Measurements from ENCODE around the gene PKP2. TPM values are rescaled to one million over a fixed set of nuclear protein-coding genes. Genes with fewer than 3 reads are reported as not detected.

Gene PKP2
- total and polyA plus RNA-seq, 2 of the 8 experiments (the other 6 are each of a cell fraction or from before 2014, with no cell fraction given) = 9.6 to 44.8 TPM

DNA sequence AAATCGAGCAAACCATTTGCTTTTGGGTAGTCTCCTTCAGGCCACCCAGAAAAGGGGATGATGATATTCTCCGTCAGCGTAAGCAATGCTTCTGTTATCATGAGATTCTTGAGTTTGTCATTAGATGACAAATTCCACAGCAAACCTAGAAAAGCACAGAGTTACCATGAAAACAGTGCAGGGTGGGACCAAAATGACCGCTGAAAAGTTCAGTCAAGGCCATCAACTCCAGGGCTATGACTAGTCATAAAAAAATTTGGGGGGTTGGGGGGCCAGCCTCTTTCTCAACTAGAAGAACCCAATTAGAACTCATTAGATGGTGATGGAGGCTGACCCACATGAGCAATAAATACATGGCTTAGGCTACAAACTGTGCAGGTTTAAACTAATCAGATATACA is 55.5 kb downstream of the PKP2 start:
- Histone ChIP-seq H3K18ac (ENCODE audit: extremely low read depth, low read length) (no peak overlapping the region), H3K9ac (replicated peaks in 1 of 4; ENCODE audit: extremely low read depth in 1 of 4, low read depth in 3 of 4, low read length in 3 of 4) (no peak overlapping the region), H2BK5ac (ENCODE audit: low read depth, low read length) (no peak overlapping the region), H3K14ac (ENCODE audit: insufficient read length) (no peak overlapping the region), H3K23me2 (ENCODE audit: low read depth, low read length) (no peaks in the 10 kb centered on the region), H2BK20ac (ENCODE audit: low read length) (no peak overlapping the region), H2AFZ (ENCODE audit: low read length) (no peak overlapping the region), H3K4me1 (replicated peaks in 1 of 4; ENCODE audit: control insufficient read depth in 3 of 4, insufficient read depth in 4 of 4, low read length in 3 of 4) (peaks cover 0 to 10% (median 6%) of the 10 kb centered on the region in 4 experiments; a peak in 6 of 7 replicates), H3K27ac (ENCODE audit: low read depth, low read length) (no peak overlapping the region), H3K27me3 (replicated peaks in 1 of 4; ENCODE audit: control insufficient read depth in 3 of 4, extremely low read depth in 1 of 4, insufficient read depth in 3 of 4, low read length in 3 of 4) (no peaks in the 10 kb centered on the region), H4K20me1 (replicated peaks in 1 of 2; ENCODE audit: control insufficient read depth in 1 of 2, insufficient read depth in 2 of 2, low read length in 2 of 2) (no peaks in the 10 kb centered on the region), H3K79me1 (ENCODE audit: low read depth, low read length) (no peaks in the 10 kb centered on the region), H4K91ac (replicated peaks; ENCODE audit: insufficient read length, low read length) (no peak overlapping the region), H3K4me3 (ENCODE audit: extremely low read depth in 1 of 4, insufficient read depth in 2 of 4, low read depth in 3 of 4, low read length in 4 of 4) (no peak overlapping the region), H4K5ac (ENCODE audit: insufficient read length, low read depth, low read length) (no peak overlapping the region), H2BK120ac (replicated peaks; ENCODE audit: low read depth, low read length) (no peak overlapping the region), H2BK15ac (ENCODE audit: low read length) (no peak overlapping the region), H4K8ac (ENCODE audit: extremely low read depth, insufficient read depth, low read length) (no peak overlapping the region), H3K79me2 (ENCODE audit: control insufficient read depth in 1 of 2, insufficient read depth in 2 of 2, low read length in 2 of 2) (no peaks in the 10 kb centered on the region), H3K4me2 (ENCODE audit: insufficient read depth in 1 of 2, low read depth in 2 of 2, low read length in 2 of 2) (no peak overlapping the region), H2BK12ac (ENCODE audit: low read depth, low read length) (no peak overlapping the region), H3K23ac (ENCODE audit: insufficient read length) (no peak overlapping the region), H3K56ac (replicated peaks; ENCODE audit: insufficient read length, low read depth, low read length) (no peak overlapping the region), H3K4ac (replicated peaks; ENCODE audit: insufficient read length, low read depth, low read length) (no peak overlapping the region), H2AK5ac (ENCODE audit: low read depth, low read length) (no peak overlapping the region), H3K9me3 (ENCODE audit: insufficient read depth in 2 of 2, low read depth in 1 of 2, low read length in 1 of 2) (no peaks in the 10 kb centered on the region), H3K36me3 (ENCODE audit: control insufficient read depth in 2 of 4, insufficient read depth in 4 of 4, low read length in 3 of 4) (peaks cover 0 to 17% (median 2%) of the 10 kb centered on the region in 4 experiments; a peak in 4 of 8 replicates)
- no peak for DNase-seq (ENCODE audit: low read depth in 1 of 2, low spot score in 2 of 2)
- CTCF ChIA-PET (ENCODE audit: partially characterized antibody) = interaction anchor here (1.2 kb wide), 1 partner anchor 52 kb away, joined by 3 read pairs; no protein-coding TSS in a partner anchor
- POLR2A ChIA-PET (ENCODE audit: partially characterized antibody) = no interaction called here
- TF ChIP-seq JUN (IDR thresholded peaks at IDR 0.05; ENCODE audit: low read depth, low read length) (no peak), SIN3A (conservative IDR thresholded peaks at IDR 0.05 in 1 of 2, IDR thresholded peaks at IDR 0.05 in 1 of 2; ENCODE audit: low read depth in 1 of 2, low read length in 2 of 2) (no peak), POU5F1 (IDR thresholded peaks at IDR 0.05; ENCODE audit: low read depth, low read length) (no peak), RXRA (IDR thresholded peaks at IDR 0.05; ENCODE audit: insufficient read depth, low read depth, low read length) (no peak), RNF2 (IDR thresholded peaks at IDR 0.05; ENCODE audit: borderline replicate concordance, low read depth, low read length, missing control alignments, poor library complexity, severe bottlenecking) (no peak), ASH2L (IDR thresholded peaks at IDR 0.05; ENCODE audit: low read length) (no peak)
- no peak for FAIRE-seq
- WGBS, 2 experiments (ENCODE audit: extremely low coverage in 1 of 2, insufficient coverage in 1 of 2, insufficient read length in 1 of 2, insufficient replicate concordance in 2 of 2, low coverage in 1 of 2, low lambda C conversion rate in 2 of 2, missing lambda C conversion rate in 1 of 2) = 93% methylated on average over 4 of the region's 4 CpGs; no CpG with 5 or more reads in 1 of the 2 experiments
